Stimulated activated CD8-positive, alpha-beta memory T cell treated with anti-CD3 and anti-CD28 coated beads, Interleukin-15, amount 100 ng/mL, for 24 hours (primary cell): ENCODE results near the gene SERBP1.
"Not testable (repeated sequence)": the region's sequence is repeated elsewhere in the genome, so short reads cannot be mapped to it uniquely, and the experiment has no call there.

Source experiments
- DNase-seq: peaks from one replicate; pipeline ENCODE4 v3.0.0-alpha.2; 2020; ENCODE audit warnings: low read depth

SERBP1 gene

GRCh38 chr1:67430358-67431155 lies at the start of gene SERBP1:
SERBP1 (minus strand) TSS chr1:67430402; CDS start chr1:67430300, 102 bp downstream.
- DNase-seq = peak; percentile 71

- DNase-seq = no peak
Observed at GRCh38 chr1:67479146-67479891, 49.1 kb upstream of the SERBP1 start.

GRCh38 chr1:67476906-67477305 lies 46.7 kb upstream of the SERBP1 start:
- no peak for DNase-seq

GRCh38 chr1:67476006-67476482 lies 45.8 kb upstream of the SERBP1 start:
- no peak for DNase-seq

GRCh38 chr1:67472056-67472455 lies 41.9 kb upstream of the SERBP1 start:
- DNase-seq = no peak

GRCh38 chr1:67469431-67469830 lies 39.2 kb upstream of the SERBP1 start:
- DNase-seq = no peak

GRCh38 chr1:67468066-67468718 lies 38.0 kb upstream of the SERBP1 start:
- no peak for DNase-seq

GRCh38 chr1:67465375-67465774 lies 35.2 kb upstream of the SERBP1 start:
- DNase-seq = no peak

- no peak for DNase-seq
Observed at GRCh38 chr1:67464746-67465145, 34.5 kb upstream of the SERBP1 start.

GRCh38 chr1:67464058-67464457 lies 33.9 kb upstream of the SERBP1 start:
- no peak for DNase-seq

- DNase-seq = no peak
Observed at GRCh38 chr1:67463298-67463955, 33.2 kb upstream of the SERBP1 start.

GRCh38 chr1:67460676-67461500 lies 30.7 kb upstream of the SERBP1 start:
- DNase-seq = no peak

- no peak for DNase-seq
Observed at GRCh38 chr1:67459068-67459467, 28.9 kb upstream of the SERBP1 start.

GRCh38 chr1:67458663-67459062 lies 28.5 kb upstream of the SERBP1 start:
- DNase-seq = no peak

GRCh38 chr1:67457247-67457646 lies 27.0 kb upstream of the SERBP1 start:
- DNase-seq = no peak

- no peak for DNase-seq
Observed at GRCh38 chr1:67451815-67452214, 21.6 kb upstream of the SERBP1 start.

- DNase-seq = no peak
Observed at GRCh38 chr1:67451356-67451755, 21.2 kb upstream of the SERBP1 start.

- no peak for DNase-seq
Observed at GRCh38 chr1:67446893-67447292, 16.7 kb upstream of the SERBP1 start.

- DNase-seq = not testable (repeated sequence)
Observed at GRCh38 chr1:67446014-67446413, 15.8 kb upstream of the SERBP1 start.

- DNase-seq = no peak
Observed at GRCh38 chr1:67441739-67442281, 11.6 kb upstream of the SERBP1 start.

GRCh38 chr1:67441183-67441582 lies 11.0 kb upstream of the SERBP1 start:
- DNase-seq = no peak
